CD8-positive, alpha-beta memory T cell (primary cell): ENCODE measurements around the gene STH. TPM values are rescaled to one million over a fixed set of nuclear protein-coding genes. Genes with fewer than 3 reads are reported as not detected.
"Not testable (repeated sequence)": the region's sequence is repeated elsewhere in the genome, so short reads cannot be mapped to it uniquely, and the experiment has no call there.

Experiments used
- CTCF ChIA-PET: fragments of 350-600 bp; sonication (Branson Sonifier 250); formaldehyde crosslinking; loops from one replicate; lab custom pipeline; 2021; ENCODE audit warnings: antibody characterized with exemption; lab: Charles Lee
- POLR2A ChIA-PET: fragments of 350-600 bp; sonication (Branson Sonifier 250); formaldehyde crosslinking; loops from one replicate; lab custom pipeline; 2021; ENCODE audit warnings: antibody characterized with exemption; lab: Charles Lee
- DNase-seq, 5 donors: peaks; one replicate each; pipeline versions ENCODE4 v3.0.0 to v3.0.0-alpha.2; 2020 to 2022; ENCODE audit warnings: mixed read lengths in 1 of 5
- H3K27ac ChIP-seq: one replicate; pipeline ENCODE4 v1.7.0; 2013; ENCODE audit warnings: low read depth, mild to moderate bottlenecking, low read length, moderate library complexity
- H3K27me3 ChIP-seq: 2 replicates; pipeline ENCODE4 v1.7.0; 2013; ENCODE audit warnings: low read length, mild to moderate bottlenecking; ENCODE audit not compliant: insufficient read depth, poor library complexity, severe bottlenecking
- H3K36me3 ChIP-seq: 2 replicates; pipeline ENCODE4 v1.7.0; 2013; ENCODE audit warnings: mild to moderate bottlenecking, low read length, moderate library complexity; ENCODE audit not compliant: insufficient read depth
- H3K4me1 ChIP-seq: 2 replicates; pipeline ENCODE4 v1.7.0; 2013; ENCODE audit warnings: mild to moderate bottlenecking, low read length, moderate library complexity; ENCODE audit not compliant: insufficient read depth
- H3K4me3 ChIP-seq: 2 replicates; pipeline ENCODE4 v1.7.0; 2013; ENCODE audit warnings: mild to moderate bottlenecking, low read length
- H3K9me3 ChIP-seq: 2 replicates; pipeline ENCODE4 v1.7.0; 2013; ENCODE audit warnings: mild to moderate bottlenecking, low read length
- H3K27ac Mint-ChIP-seq, 8 donors: one replicate each; pipeline ENCODE4 v1.8.0; 2020 to 2021; ENCODE audit warnings: mixed read lengths in 8 of 8, mild to moderate bottlenecking in 6 of 8, inconsistent platforms in 3 of 8, moderate library complexity in 3 of 8
- H3K27me3 Mint-ChIP-seq, 2 donors: one replicate each; pipeline ENCODE4 v1.8.0; 2020 to 2021; ENCODE audit warnings: mixed read lengths in 2 of 2, mild to moderate bottlenecking in 1 of 2, moderate library complexity in 1 of 2
- H3K36me3 Mint-ChIP-seq, 3 donors: one replicate each; pipeline ENCODE4 v1.8.0; 2020 to 2021; ENCODE audit warnings: mixed read lengths in 3 of 3, inconsistent platforms in 1 of 3, mild to moderate bottlenecking in 1 of 3
- H3K4me1 Mint-ChIP-seq, 3 donors: one replicate each; pipeline ENCODE4 v1.8.0; 2020 to 2021; ENCODE audit warnings: mixed read lengths in 3 of 3, inconsistent platforms in 1 of 3, mild to moderate bottlenecking in 1 of 3
- H3K4me3 Mint-ChIP-seq, 7 donors: one replicate each; pipeline ENCODE4 v1.8.0; 2020 to 2021; ENCODE audit warnings: mixed read lengths in 7 of 7, mild to moderate bottlenecking in 6 of 7, moderate library complexity in 4 of 7, inconsistent platforms in 2 of 7
- H3K9me3 Mint-ChIP-seq, 5 donors: one replicate each; pipeline ENCODE4 v1.8.0; 2020 to 2022; ENCODE audit warnings: mixed read lengths in 5 of 5, mild to moderate bottlenecking in 3 of 5, moderate library complexity in 2 of 5, inconsistent platforms in 1 of 5
- polyA plus RNA-seq: library from polyadenylated mRNA; unstranded; fragments of 300-500 nt; fragmentation: Illumina TruSeq; gene quantifications from one replicate; pipeline ENCODE4 v1.2.3, GENCODE V29; 2021
- total RNA-seq, 2 experiments: library from RNA; stranded (reverse); gene quantifications; one replicate each; pipeline ENCODE4 v1.2.3, GENCODE V29; 2021

Gene STH
- total and polyA plus RNA-seq, 3 experiments from 2014 or later, result not detected

DNA sequence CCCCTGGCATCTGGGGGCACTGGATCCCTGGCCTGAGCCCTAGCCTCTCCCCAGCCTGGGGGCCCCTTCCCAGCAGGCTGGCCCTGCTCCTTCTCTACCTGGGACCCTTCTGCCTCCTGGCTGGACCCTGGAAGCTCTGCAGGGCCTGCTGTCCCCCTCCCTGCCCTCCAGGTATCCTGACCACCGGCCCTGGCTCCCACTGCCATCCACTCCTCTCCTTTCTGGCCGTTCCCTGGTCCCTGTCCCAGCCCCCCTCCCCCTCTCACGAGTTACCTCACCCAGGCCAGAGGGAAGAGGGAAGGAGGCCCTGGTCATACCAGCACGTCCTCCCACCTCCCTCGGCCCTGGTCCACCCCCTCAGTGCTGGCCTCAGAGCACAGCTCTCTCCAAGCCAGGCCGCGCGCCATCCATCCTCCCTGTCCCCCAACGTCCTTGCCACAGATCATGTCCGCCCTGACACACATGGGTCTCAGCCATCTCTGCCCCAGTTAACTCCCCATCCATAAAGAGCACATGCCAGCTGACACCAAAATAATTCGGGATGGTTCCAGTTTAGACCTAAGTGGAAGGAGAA, 13.5 kb downstream of the STH start:
- no peaks in the 10 kb centered on the region for H3K9me3 ChIP-seq
- no peaks in the 10 kb centered on the region for H3K4me1 ChIP-seq
- no peak for DNase-seq
- no peak overlapping the region for H3K27ac ChIP-seq
- no peak overlapping the region for H3K4me3 Mint-ChIP-seq
- peaks cover 1 to 4% of the 10 kb centered on the region in 2 donors for H3K27me3 Mint-ChIP-seq
- H3K9me3 Mint-ChIP-seq, result no peaks in the 10 kb centered on the region
- no peak overlapping the region for H3K27ac Mint-ChIP-seq
- H3K4me3 ChIP-seq, result no peak overlapping the region
- no peaks in the 10 kb centered on the region for H3K36me3 ChIP-seq
- POLR2A ChIA-PET, result no interaction called here
- CTCF ChIA-PET, result interaction anchor here (0.6 to 2.1 kb wide), 2 partner anchors 8 to 189 kb away, joined by 5 to 6 read pairs; no protein-coding TSS in a partner anchor
- H3K27me3 ChIP-seq, result no peaks in the 10 kb centered on the region
- H3K4me1 Mint-ChIP-seq, result no peaks in the 10 kb centered on the region
- H3K36me3 Mint-ChIP-seq, result no peaks in the 10 kb centered on the region

DNA sequence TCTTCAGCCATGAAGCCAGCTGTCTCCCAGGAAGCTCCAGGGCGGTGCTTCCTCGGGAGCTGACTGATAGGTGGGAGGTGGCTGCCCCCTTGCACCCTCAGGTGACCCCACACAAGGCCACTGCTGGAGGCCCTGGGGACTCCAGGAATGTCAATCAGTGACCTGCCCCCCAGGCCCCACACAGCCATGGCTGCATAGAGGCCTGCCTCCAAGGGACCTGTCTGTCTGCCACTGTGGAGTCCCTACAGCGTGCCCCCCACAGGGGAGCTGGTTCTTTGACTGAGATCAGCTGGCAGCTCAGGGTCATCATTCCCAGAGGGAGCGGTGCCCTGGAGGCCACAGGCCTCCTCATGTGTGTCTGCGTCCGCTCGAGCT, 14.1 kb downstream of the STH start:
- Mint-ChIP-seq H3K9me3 (no peaks in the 10 kb centered on the region), H3K4me1 (peaks cover 1 to 3% (median 2%) of the 10 kb centered on the region in 3 donors), H3K4me3 (no peak overlapping the region), H3K27me3 (peaks cover 1 to 4% of the 10 kb centered on the region in 2 donors), H3K27ac (no peak overlapping the region), H3K36me3 (no peaks in the 10 kb centered on the region)
- no peak for DNase-seq
- ChIA-PET CTCF (interaction anchor here (0.6 to 0.7 kb wide), 2 partner anchors 11 to 188 kb away, joined by 3 to 5 read pairs; no protein-coding TSS in a partner anchor), POLR2A (no interaction called here)
- Histone ChIP-seq H3K4me1 (no peaks in the 10 kb centered on the region), H3K4me3 (no peak overlapping the region), H3K9me3 (no peaks in the 10 kb centered on the region), H3K27me3 (no peaks in the 10 kb centered on the region), H3K27ac (no peak overlapping the region), H3K36me3 (no peaks in the 10 kb centered on the region)

DNA sequence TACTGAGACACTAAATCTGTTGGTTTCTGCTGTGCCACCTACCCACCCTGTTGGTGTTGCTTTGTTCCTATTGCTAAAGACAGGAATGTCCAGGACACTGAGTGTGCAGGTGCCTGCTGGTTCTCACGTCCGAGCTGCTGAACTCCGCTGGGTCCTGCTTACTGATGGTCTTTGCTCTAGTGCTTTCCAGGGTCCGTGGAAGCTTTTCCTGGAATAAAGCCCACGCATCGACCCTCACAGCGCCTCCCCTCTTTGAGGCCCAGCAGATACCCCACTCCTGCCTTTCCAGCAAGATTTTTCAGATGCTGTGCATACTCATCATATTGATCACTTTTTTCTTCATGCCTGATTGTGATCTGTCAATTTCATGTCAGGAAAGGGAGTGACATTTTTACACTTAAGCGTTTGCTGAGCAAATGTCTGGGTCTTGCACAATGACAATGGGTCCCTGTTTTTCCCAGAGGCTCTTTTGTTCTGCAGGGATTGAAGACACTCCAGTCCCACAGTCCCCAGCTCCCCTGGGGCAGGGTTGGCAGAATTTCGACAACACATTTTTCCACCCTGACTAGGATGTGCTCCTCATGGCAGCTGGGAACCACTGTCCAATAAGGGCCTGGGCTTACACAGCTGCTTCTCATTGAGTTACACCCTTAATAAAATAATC, 14.6 kb downstream of the STH start:
- no peaks in the 10 kb centered on the region for H3K9me3 ChIP-seq

DNA sequence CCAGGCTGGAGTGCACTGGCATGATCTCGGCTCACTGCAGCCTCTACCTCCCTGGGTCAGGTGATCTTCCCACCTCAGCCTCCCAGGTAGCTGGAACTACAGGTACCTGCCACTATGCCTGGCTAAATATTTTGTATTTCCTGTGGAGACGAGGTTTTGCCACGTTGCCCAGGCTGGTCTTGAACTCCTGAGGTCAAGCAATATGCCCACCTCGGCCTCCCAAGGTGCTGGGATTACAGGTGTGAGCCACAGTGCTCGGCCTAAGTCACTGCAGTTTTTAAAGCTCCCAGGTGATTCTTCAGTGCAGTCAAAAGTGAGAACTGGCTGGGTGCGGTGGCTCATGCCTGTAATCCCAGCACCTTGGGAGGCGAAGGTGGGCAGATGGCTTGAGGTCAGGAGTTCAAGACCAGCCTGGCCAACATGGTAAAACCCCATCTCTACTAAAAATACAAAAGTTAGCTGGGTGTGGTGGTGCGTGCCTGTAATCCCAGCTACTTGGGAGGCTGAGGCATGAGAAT, 20.4 kb downstream of the STH start:
- H3K27me3 ChIP-seq, H3K36me3 ChIP-seq, DNase-seq, H3K4me3 ChIP-seq, H3K9me3 Mint-ChIP-seq, H3K36me3 Mint-ChIP-seq, H3K9me3 ChIP-seq, H3K27me3 Mint-ChIP-seq: not testable (repeated sequence)
- peaks cover 29 to 45% (median 42%) of the 10 kb centered on the region in 3 donors for H3K4me1 Mint-ChIP-seq
- peak overlapping the region; percentile 86 to 100 (median 94) for H3K27ac Mint-ChIP-seq
- ChIA-PET POLR2A (interaction anchor here (0.6 to 2.2 kb wide), 4 partner anchors 19 to 193 kb away, joined by 3 to 8 read pairs (median 4); partner anchors contain the start of gene KANSL1), CTCF (interaction anchor here (1.0 to 3.4 kb wide), 6 partner anchors 8 to 194 kb away, joined by 3 to 27 read pairs (median 5); partner anchors contain the start of gene KANSL1)
- H3K27ac ChIP-seq, result peak overlapping the region; percentile 43
- peaks cover 35% of the 10 kb centered on the region for H3K4me1 ChIP-seq
- H3K4me3 Mint-ChIP-seq, result peak overlapping the region in 4 of 7 donors; percentile 28 to 86 (median 54)

More for the DNA sequence above, 14.6 kb downstream of the STH start:
- H3K36me3 ChIP-seq, result no peaks in the 10 kb centered on the region
- Mint-ChIP-seq H3K4me3 (no peak overlapping the region), H3K9me3 (no peaks in the 10 kb centered on the region), H3K27me3 (peaks cover 1 to 4% of the 10 kb centered on the region in 2 donors), H3K36me3 (no peaks in the 10 kb centered on the region), H3K4me1 (peaks cover 6 to 8% (median 8%) of the 10 kb centered on the region in 3 donors), H3K27ac (peak overlapping the region in 2 of 8 donors; percentile 30 to 75)
- no peak overlapping the region for H3K4me3 ChIP-seq
- H3K4me1 ChIP-seq, result peaks cover 5% of the 10 kb centered on the region
- CTCF ChIA-PET, result interaction anchor here (0.7 kb wide), 1 partner anchor 12 kb away, joined by 3 read pairs; no protein-coding TSS in a partner anchor
- H3K27ac ChIP-seq, result no peak overlapping the region
- POLR2A ChIA-PET, result no interaction called here
- no peak for DNase-seq
- no peaks in the 10 kb centered on the region for H3K27me3 ChIP-seq

DNA sequence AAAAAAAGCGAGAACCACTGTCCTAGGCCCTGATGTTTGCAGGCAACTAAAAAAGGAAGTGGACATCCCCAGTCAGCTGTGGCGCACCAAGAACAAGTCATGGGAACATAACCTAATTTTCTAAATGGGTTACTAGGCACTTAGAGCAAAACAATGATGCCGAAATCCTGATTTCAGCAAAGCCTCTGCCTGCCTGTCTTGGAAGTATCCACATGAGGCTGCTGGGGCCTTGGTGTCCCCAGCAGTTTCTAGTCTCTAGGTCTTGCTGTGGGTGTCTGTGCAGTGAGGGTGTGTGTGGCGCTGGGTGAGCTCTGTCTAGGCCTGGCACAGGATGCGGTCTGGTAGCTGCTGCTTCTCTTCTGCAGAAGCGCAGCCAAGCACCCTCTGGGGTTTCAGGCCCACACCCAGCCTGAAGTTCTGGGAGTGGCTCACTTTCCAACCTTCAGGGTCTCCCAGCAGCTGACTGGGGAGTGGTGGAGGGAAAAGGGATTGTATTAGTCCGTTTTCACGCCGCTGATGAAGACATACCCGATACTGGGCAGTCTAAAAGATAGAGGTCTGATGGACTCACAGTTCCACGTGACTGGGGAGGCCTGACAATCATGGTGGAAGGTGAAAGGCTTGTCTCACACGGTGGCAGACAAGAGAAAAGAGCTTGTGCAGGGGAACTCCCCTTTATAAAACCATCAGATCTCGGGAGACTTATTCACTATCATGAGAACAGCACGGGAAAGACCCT, 21.1 kb downstream of the STH start:
- Mint-ChIP-seq H3K27me3 (no peaks in the 10 kb centered on the region), H3K27ac (peak overlapping the region; percentile 86 to 100 (median 94)), H3K4me3 (peak overlapping the region; percentile 16 to 86 (median 35)), H3K4me1 (peaks cover 29 to 45% (median 42%) of the 10 kb centered on the region in 3 donors), H3K9me3 (no peaks in the 10 kb centered on the region), H3K36me3 (peaks cover 0 to 4% (median 0%) of the 10 kb centered on the region in 3 donors)
- Histone ChIP-seq H3K27me3 (no peaks in the 10 kb centered on the region), H3K4me1 (peaks cover 35% of the 10 kb centered on the region), H3K9me3 (no peaks in the 10 kb centered on the region), H3K36me3 (no peaks in the 10 kb centered on the region), H3K27ac (peak overlapping the region; percentile 72), H3K4me3 (no peak overlapping the region)
- ChIA-PET POLR2A (interaction anchor here (0.6 to 2.2 kb wide), 4 partner anchors 18 to 192 kb away, joined by 3 to 8 read pairs (median 4); partner anchors contain the start of gene KANSL1), CTCF (interaction anchor here (1.0 to 3.4 kb wide), 6 partner anchors 8 to 193 kb away, joined by 3 to 27 read pairs (median 5); partner anchors contain the start of gene KANSL1)
- DNase-seq, result peak; percentile 44 to 86 (median 61)

DNA sequence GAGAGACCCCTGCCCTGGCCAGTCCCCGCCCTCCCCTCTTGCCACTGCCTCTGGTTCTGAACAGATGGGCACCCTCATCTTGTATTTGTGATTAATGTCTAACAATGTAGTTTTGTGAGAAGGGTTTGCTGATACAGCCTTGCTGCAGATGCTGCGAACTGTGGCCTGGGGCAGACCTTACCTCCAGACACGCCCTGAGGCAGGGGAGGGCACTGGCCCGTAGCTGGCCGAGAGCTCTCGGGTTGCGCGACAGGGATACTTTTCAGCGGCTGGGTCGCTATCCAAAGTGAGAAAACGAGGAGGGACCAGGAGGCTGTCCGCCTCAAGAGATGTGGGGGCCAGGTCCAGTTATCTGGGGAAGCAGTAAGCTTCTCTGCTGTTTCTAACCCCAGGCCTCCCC, 21.9 kb downstream of the STH start:
- H3K27me3 ChIP-seq, result no peaks in the 10 kb centered on the region
- peak overlapping the region; percentile 72 for H3K27ac ChIP-seq
- Mint-ChIP-seq H3K27ac (peak overlapping the region; percentile 86 to 100 (median 94)), H3K27me3 (no peaks in the 10 kb centered on the region), H3K4me1 (peaks cover 34 to 46% (median 45%) of the 10 kb centered on the region in 3 donors), H3K4me3 (peak overlapping the region in 2 of 7 donors; percentile 35 to 86), H3K36me3 (peaks cover 0 to 6% (median 4%) of the 10 kb centered on the region in 3 donors), H3K9me3 (no peaks in the 10 kb centered on the region)
- CTCF ChIA-PET, result interaction anchor here (1.3 to 3.4 kb wide), 5 partner anchors 9 to 192 kb away, joined by 3 to 27 read pairs (median 6); no protein-coding TSS in a partner anchor
- H3K36me3 ChIP-seq, result no peaks in the 10 kb centered on the region
- POLR2A ChIA-PET, result interaction anchor here (1.3 to 2.2 kb wide), 2 partner anchors 172 to 192 kb away, joined by 3 to 8 read pairs; partner anchors contain the start of gene KANSL1
- H3K9me3 ChIP-seq, result no peaks in the 10 kb centered on the region
- DNase-seq, result no peak
- H3K4me3 ChIP-seq, result no peak overlapping the region
- peaks cover 35% of the 10 kb centered on the region for H3K4me1 ChIP-seq

DNA sequence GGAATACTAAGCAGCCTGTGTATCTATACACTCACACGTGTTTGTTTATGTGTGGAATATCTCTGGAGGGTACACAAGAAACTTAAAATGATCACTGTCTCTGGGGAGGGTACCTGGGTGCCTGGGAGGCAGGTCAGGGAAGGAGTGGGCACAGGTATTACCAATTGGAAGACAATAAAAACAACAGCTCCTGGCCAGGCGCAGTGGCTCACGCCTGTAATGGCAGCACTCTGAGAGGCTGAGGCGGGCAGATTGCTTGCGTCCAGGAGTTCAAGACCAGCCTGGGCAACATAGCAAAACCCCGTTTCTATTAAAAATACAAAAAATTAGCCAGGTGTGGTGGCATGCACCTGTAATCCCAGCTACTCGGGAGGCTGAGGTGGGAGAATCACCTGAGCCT, 24.3 kb downstream of the STH start:
- H3K27ac Mint-ChIP-seq, result peak overlapping the region in 7 of 8 donors; percentile 47 to 91 (median 79)

More for the DNA sequence above, 24.3 kb downstream of the STH start:
- H3K27me3 ChIP-seq, H3K9me3 ChIP-seq, H3K27ac ChIP-seq, DNase-seq, H3K9me3 Mint-ChIP-seq, POLR2A ChIA-PET, CTCF ChIA-PET, H3K4me3 Mint-ChIP-seq, H3K4me3 ChIP-seq, H3K27me3 Mint-ChIP-seq: not testable (repeated sequence)
- H3K36me3 ChIP-seq, result peaks cover 13% of the 10 kb centered on the region
- Mint-ChIP-seq H3K36me3 (peaks cover 0 to 20% (median 4%) of the 10 kb centered on the region in 3 donors), H3K4me1 (peaks cover 32 to 45% (median 41%) of the 10 kb centered on the region in 3 donors)
- H3K4me1 ChIP-seq, result peaks cover 33% of the 10 kb centered on the region
